Neuronal stem cell (in vitro differentiated cells): ENCODE data around the gene STAT3.

Experiments
- DNase-seq: peaks from one replicate; pipeline ENCODE4 v3.0.0-alpha.2; 2013; ENCODE audit warnings: low spot score
- H2AFZ ChIP-seq: one replicate; pipeline ENCODE4 v1.6.1; 2013; ENCODE audit warnings: mild to moderate bottlenecking, low read length, inconsistent platforms
- H2AK5ac ChIP-seq: 2 replicates; pipeline ENCODE4 v1.6.1; 2013; ENCODE audit warnings: low read depth, mild to moderate bottlenecking, inconsistent platforms, low read length, moderate library complexity, mixed read lengths
- H2BK120ac ChIP-seq: 2 replicates; pipeline ENCODE4 v1.6.1; 2013; ENCODE audit warnings: low read depth, mild to moderate bottlenecking, inconsistent platforms, low read length, moderate library complexity, mixed read lengths
- H2BK12ac ChIP-seq: one replicate; pipeline ENCODE4 v1.6.1; 2013; ENCODE audit warnings: low read length, inconsistent platforms
- H2BK15ac ChIP-seq: 2 replicates; pipeline ENCODE4 v1.6.1; 2013; ENCODE audit warnings: mild to moderate bottlenecking, low read length, inconsistent platforms, mixed read lengths
- H2BK5ac ChIP-seq: one replicate; pipeline ENCODE4 v1.6.1; 2013; ENCODE audit warnings: inconsistent platforms, mild to moderate bottlenecking, low read length, moderate library complexity
- H3K14ac ChIP-seq: one replicate; pipeline ENCODE4 v1.6.1; 2013; ENCODE audit warnings: low read length, inconsistent platforms
- H3K18ac ChIP-seq: 2 replicates; pipeline ENCODE4 v1.6.1; 2013; ENCODE audit warnings: low read length, inconsistent platforms
- H3K23ac ChIP-seq: 2 replicates; pipeline ENCODE4 v1.6.1; 2013; ENCODE audit warnings: low read depth, mild to moderate bottlenecking, mixed read lengths, low read length, inconsistent platforms; ENCODE audit not compliant: poor library complexity
- H3K27ac ChIP-seq: replicated peaks from 3 replicates; pipeline ENCODE4 v1.5.1; 2013; ENCODE audit warnings: low read length, inconsistent platforms
- H3K27me3 ChIP-seq, 3 experiments: 2 replicates each; pipeline ENCODE4 v1.6.1; 2013; ENCODE audit warnings: low read length in 3 of 3, mild to moderate bottlenecking in 2 of 3, inconsistent platforms in 1 of 3, low read depth in 1 of 3, mixed read lengths in 1 of 3, moderate library complexity in 1 of 3; ENCODE audit not compliant: control insufficient read depth in 3 of 3, insufficient read depth in 3 of 3
- H3K36me3 ChIP-seq, 2 donors: replicated peaks in 1 of 2; 2 replicates each; pipeline ENCODE4 v1.6.1; 2013; ENCODE audit warnings: low read length in 2 of 2; ENCODE audit not compliant: control insufficient read depth in 2 of 2, insufficient read depth in 2 of 2
- H3K4ac ChIP-seq: 2 replicates; pipeline ENCODE4 v1.6.1; 2013; ENCODE audit warnings: inconsistent platforms, mild to moderate bottlenecking, low read length, moderate library complexity
- H3K4me1 ChIP-seq, 2 donors: 1 replicate in 1 of 2; 2 replicates in 1 of 2; pipeline ENCODE4 v1.6.1; 2013; ENCODE audit warnings: low read length in 2 of 2, low read depth in 1 of 2; ENCODE audit not compliant: control insufficient read depth in 2 of 2, insufficient read depth in 1 of 2
- H3K4me2 ChIP-seq: one replicate; pipeline ENCODE4 v1.6.1; 2013; ENCODE audit warnings: mild to moderate bottlenecking, low read length, inconsistent platforms; ENCODE audit not compliant: insufficient read depth, poor library complexity, severe bottlenecking
- H3K4me3 ChIP-seq, 2 donors: 2 replicates each; pipeline ENCODE4 v1.5.1; 2013; ENCODE audit warnings: low read length in 2 of 2, mild to moderate bottlenecking in 2 of 2, inconsistent platforms in 1 of 2, moderate library complexity in 1 of 2
- H3K79me1 ChIP-seq: one replicate; pipeline ENCODE4 v1.6.1; 2013; ENCODE audit warnings: low read depth, mild to moderate bottlenecking, inconsistent platforms, low read length, moderate library complexity
- H3K9ac ChIP-seq: one replicate; pipeline ENCODE4 v1.6.1; 2013; ENCODE audit warnings: mild to moderate bottlenecking, low read depth, low read length, inconsistent platforms; ENCODE audit not compliant: poor library complexity
- H3K9me3 ChIP-seq, 2 donors: replicated peaks in 1 of 2; 2 replicates each; pipeline versions ENCODE3 to v1.6.1; 2013; ENCODE audit warnings: low read length in 2 of 2, mild to moderate bottlenecking in 2 of 2, inconsistent platforms in 1 of 2, low read depth in 1 of 2, mixed read lengths in 1 of 2, moderate library complexity in 1 of 2; ENCODE audit not compliant: control insufficient read depth in 2 of 2, insufficient read depth in 1 of 2
- H4K8ac ChIP-seq: one replicate; pipeline ENCODE4 v1.6.1; 2013; ENCODE audit warnings: low read depth, mild to moderate bottlenecking, inconsistent platforms, low read length, moderate library complexity
- H4K91ac ChIP-seq: one replicate; pipeline ENCODE4 v1.6.1; 2013; ENCODE audit warnings: low read length, low read depth, mild to moderate bottlenecking, inconsistent platforms; ENCODE audit not compliant: poor library complexity
- WGBS, 2 donors: extraction: QIAGEN DNeasy Blood & Tissue Kit; methylation state at CpG; one replicate each; pipeline ENCODE4 v1.1.7; 2013; ENCODE audit warnings: missing lambda C conversion rate in 2 of 2, mixed read lengths in 1 of 2; ENCODE audit not compliant: insufficient read length in 2 of 2, insufficient replicate concordance in 1 of 2; ENCODE audit errors: extremely low coverage in 2 of 2; 5-methylcytosine and 5-hydroxymethylcytosine counted together

Gene STAT3

DNA sequence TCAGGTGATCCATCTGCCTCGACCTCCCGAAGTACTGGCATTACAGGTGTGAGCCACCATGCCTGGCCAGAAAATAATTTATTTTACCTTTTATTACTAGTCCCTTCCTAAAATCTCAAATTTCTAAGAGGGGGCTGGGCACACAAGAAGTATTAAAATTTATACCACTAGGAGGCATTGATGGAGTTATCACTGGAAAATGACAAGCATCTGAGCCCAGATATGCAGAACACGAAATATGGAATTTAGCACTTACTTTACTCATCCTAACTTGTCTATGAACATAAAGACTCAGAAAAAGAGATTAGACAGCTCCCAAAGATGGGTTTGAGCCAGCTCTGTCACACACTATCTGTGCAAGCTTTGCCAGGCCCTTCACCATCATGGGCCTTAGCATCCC, 53.6 kb downstream of the STAT3 start:
- H3K36me3 ChIP-seq, result peaks cover 27 to 87% of the 10 kb centered on the region in 2 donors
- H3K4ac ChIP-seq, result no peak overlapping the region
- H3K27ac ChIP-seq, result no peak overlapping the region
- no peak overlapping the region for H4K91ac ChIP-seq
- H4K8ac ChIP-seq, result no peak overlapping the region
- H2AK5ac ChIP-seq, result no peak overlapping the region
- no peak overlapping the region for H3K18ac ChIP-seq
- no peaks in the 10 kb centered on the region for H3K27me3 ChIP-seq
- no peak overlapping the region for H2BK5ac ChIP-seq
- H3K14ac ChIP-seq, result no peak overlapping the region
- peaks cover 1 to 3% of the 10 kb centered on the region in 2 donors for H3K4me1 ChIP-seq
- H2BK12ac ChIP-seq, result no peak overlapping the region
- WGBS, 2 donors, result no CpG with 5 or more reads among the region's 3 CpGs
- H3K4me3 ChIP-seq, result no peak overlapping the region
- no peak overlapping the region for H3K9ac ChIP-seq
- H3K23ac ChIP-seq, result no peak overlapping the region
- H3K9me3 ChIP-seq, result no peaks in the 10 kb centered on the region
- H3K79me1 ChIP-seq, result peaks cover 1% of the 10 kb centered on the region
- no peak overlapping the region for H3K4me2 ChIP-seq
- H2BK120ac ChIP-seq, result no peak overlapping the region
- H2AFZ ChIP-seq, result no peak overlapping the region
- DNase-seq, result no peak
- no peak overlapping the region for H2BK15ac ChIP-seq

GRCh38 chr17:42333053-42333452, 55.2 kb downstream of the STAT3 start:
- Histone ChIP-seq H3K4ac (no peak overlapping the region), H3K18ac (no peak overlapping the region), H3K4me1 (peaks cover 3 to 14% of the 10 kb centered on the region in 2 donors), H2BK15ac (no peak overlapping the region), H2AFZ (no peak overlapping the region), H2BK5ac (no peak overlapping the region), H3K14ac (no peak overlapping the region), H3K9ac (no peak overlapping the region), H2BK120ac (no peak overlapping the region), H3K4me2 (no peak overlapping the region), H4K91ac (no peak overlapping the region), H3K23ac (no peak overlapping the region), H2BK12ac (no peak overlapping the region), H4K8ac (no peak overlapping the region), H2AK5ac (no peak overlapping the region), H3K9me3 (no peaks in the 10 kb centered on the region), H3K79me1 (no peaks in the 10 kb centered on the region), H3K27me3 (no peaks in the 10 kb centered on the region), H3K27ac (no peak overlapping the region), H3K4me3 (no peak overlapping the region), H3K36me3 (peaks cover 24 to 85% of the 10 kb centered on the region in 2 donors)
- WGBS, 2 donors, result no CpG with 5 or more reads among the region's 1 CpG
- DNase-seq, result no peak

- H3K4me2 ChIP-seq, result peak overlapping the region; percentile 34
- H3K4ac ChIP-seq, result no peak overlapping the region
- H4K8ac ChIP-seq, result no peak overlapping the region
- H3K79me1 ChIP-seq, result no peaks in the 10 kb centered on the region
- H3K9ac ChIP-seq, result no peak overlapping the region
- WGBS, 2 donors, result no CpG with 5 or more reads among the region's 11 CpGs
- peak; percentile 80 for DNase-seq
- H3K18ac ChIP-seq, result peak overlapping the region; percentile 76
- H2BK5ac ChIP-seq, result no peak overlapping the region
- H2BK12ac ChIP-seq, result no peak overlapping the region
- no peak overlapping the region for H2BK120ac ChIP-seq
- H3K4me3 ChIP-seq, result no peak overlapping the region
- no peak overlapping the region for H4K91ac ChIP-seq
- H3K27me3 ChIP-seq, result no peaks in the 10 kb centered on the region
- no peak overlapping the region for H2AK5ac ChIP-seq
- H3K36me3 ChIP-seq, result peaks cover 20 to 87% of the 10 kb centered on the region in 2 donors
- peak overlapping the region; percentile 11 for H2AFZ ChIP-seq
- no peak overlapping the region for H3K23ac ChIP-seq
- no peak overlapping the region for H2BK15ac ChIP-seq
- peaks cover 3 to 14% of the 10 kb centered on the region in 2 donors for H3K4me1 ChIP-seq
- H3K9me3 ChIP-seq, result no peaks in the 10 kb centered on the region
- H3K14ac ChIP-seq, result no peak overlapping the region
- peak overlapping the region; percentile 95 for H3K27ac ChIP-seq
Observed at GRCh38 chr17:42329025-42329976, 58.9 kb downstream of the STAT3 start.

GRCh38 chr17:42325026-42325425, 63.2 kb downstream of the STAT3 start:
- Histone ChIP-seq H3K9me3 (no peaks in the 10 kb centered on the region), H3K36me3 (peaks cover 21 to 93% of the 10 kb centered on the region in 2 donors), H4K8ac (no peak overlapping the region), H3K27ac (no peak overlapping the region), H3K4me1 (peaks cover 8 to 14% of the 10 kb centered on the region in 2 donors), H3K4ac (no peak overlapping the region), H3K9ac (no peak overlapping the region), H2AFZ (no peak overlapping the region), H3K79me1 (no peaks in the 10 kb centered on the region), H2AK5ac (no peak overlapping the region), H2BK15ac (no peak overlapping the region), H4K91ac (no peak overlapping the region), H2BK5ac (no peak overlapping the region), H2BK12ac (no peak overlapping the region), H3K23ac (no peak overlapping the region), H2BK120ac (no peak overlapping the region), H3K4me3 (no peak overlapping the region), H3K14ac (no peak overlapping the region), H3K27me3 (no peaks in the 10 kb centered on the region), H3K4me2 (no peak overlapping the region), H3K18ac (no peak overlapping the region)
- no peak for DNase-seq
- no CpG with 5 or more reads among the region's 7 CpGs for WGBS, 2 donors
